ENCODE measurements around the gene PTPRT. TPM values are rescaled to one million over a fixed set of nuclear protein-coding genes. Genes with fewer than 3 reads are reported as not detected.

Gene PTPRT
- total and polyA plus RNA-seq, 10 of the 15 experiments (the other 5 are each of a cell fraction or from before 2014, with no cell fraction given) = not detected

DNA sequence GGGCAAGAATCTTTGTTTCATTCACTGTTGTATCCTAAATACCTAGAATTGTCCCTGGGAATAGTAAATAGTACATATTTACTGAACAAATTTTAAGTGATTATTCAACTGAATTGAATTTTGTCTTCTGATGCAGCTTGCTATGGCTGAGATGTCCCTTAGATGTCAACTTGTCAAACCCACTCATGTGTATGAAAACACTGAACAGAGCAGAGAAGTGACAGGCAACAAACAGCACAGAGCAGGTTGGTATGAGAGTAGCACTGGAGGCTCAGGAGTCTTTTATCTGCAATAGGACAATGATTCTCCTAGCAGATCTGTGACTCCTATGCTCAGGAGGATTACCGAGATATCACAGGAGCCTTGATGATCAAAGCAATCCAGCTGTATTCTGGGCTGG lies 1031.4 kb downstream of the PTPRT start:
- Histone ChIP-seq H4K20me1 (ENCODE audit: control insufficient read depth, insufficient read depth) (no peaks in the 10 kb centered on the region), H3K27me3 (replicated peaks in 1 of 2; ENCODE audit: control insufficient read depth in 2 of 2, insufficient read depth in 2 of 2, low read length in 1 of 2) (no peaks in the 10 kb centered on the region; a peak in 1 of 4 replicates), H3K4me1 (ENCODE audit: control insufficient read depth, insufficient read depth, low read length) (no peaks in the 10 kb centered on the region), H3K9me3 (replicated peaks; ENCODE audit: control insufficient read depth, insufficient read depth, low read length) (no peaks in the 10 kb centered on the region), H3K36me3 (ENCODE audit: control insufficient read depth in 2 of 2, insufficient read depth in 2 of 2, low read length in 1 of 2) (no peaks in the 10 kb centered on the region), H3K27ac (ENCODE audit: control insufficient read depth, insufficient read depth) (no peak overlapping the region), H3K4me3 (no peak overlapping the region), H2AFZ (ENCODE audit: control insufficient read depth, low read depth, low read length) (no peak overlapping the region), H3K4me2 (ENCODE audit: control insufficient read depth, insufficient read depth) (no peak overlapping the region), H3K9ac (ENCODE audit: control insufficient read depth, insufficient read depth, low read length) (no peak overlapping the region), H3K79me2 (ENCODE audit: control insufficient read depth, insufficient read depth, low read length) (no peaks in the 10 kb centered on the region)
- FAIRE-seq (no peak), DNase-seq (ENCODE audit: low read depth, low spot score) (no peak), ATAC-seq (no peak)
- CTCF ChIA-PET = no interaction called here
- 0% methylated on average over 1 of the region's 1 CpG for WGBS (ENCODE audit: insufficient coverage, insufficient replicate concordance, low lambda C conversion rate, missing lambda C conversion rate)
- in situ Hi-C loops (cut with MboI) (no loop called here), intact Hi-C loops (cut with micrococcal nuclease; ENCODE audit: unreplicated experiment) (no loop called here)
- RAD21 ChIA-PET (ENCODE audit: unreplicated experiment) = no interaction called here
- POLR2A ChIA-PET = no interaction called here
- no TSS peak for BruUV-seq (replicated peaks)
- SMC1A ChIA-PET (ENCODE audit: uncharacterized antibody, unreplicated experiment) = no interaction called here
- TF ChIP-seq, protein P1, sequence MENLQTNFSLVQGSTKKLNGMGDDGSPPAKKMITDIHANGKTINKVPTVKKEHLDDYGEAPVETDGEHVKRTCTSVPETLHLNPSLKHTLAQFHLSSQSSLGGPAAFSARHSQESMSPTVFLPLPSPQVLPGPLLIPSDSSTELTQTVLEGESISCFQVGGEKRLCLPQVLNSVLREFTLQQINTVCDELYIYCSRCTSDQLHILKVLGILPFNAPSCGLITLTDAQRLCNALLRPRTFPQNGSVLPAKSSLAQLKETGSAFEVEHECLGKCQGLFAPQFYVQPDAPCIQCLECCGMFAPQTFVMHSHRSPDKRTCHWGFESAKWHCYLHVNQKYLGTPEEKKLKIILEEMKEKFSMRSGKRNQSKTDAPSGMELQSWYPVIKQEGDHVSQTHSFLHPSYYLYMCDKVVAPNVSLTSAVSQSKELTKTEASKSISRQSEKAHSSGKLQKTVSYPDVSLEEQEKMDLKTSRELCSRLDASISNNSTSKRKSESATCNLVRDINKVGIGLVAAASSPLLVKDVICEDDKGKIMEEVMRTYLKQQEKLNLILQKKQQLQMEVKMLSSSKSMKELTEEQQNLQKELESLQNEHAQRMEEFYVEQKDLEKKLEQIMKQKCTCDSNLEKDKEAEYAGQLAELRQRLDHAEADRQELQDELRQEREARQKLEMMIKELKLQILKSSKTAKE (IDR thresholded peaks at IDR 0.05; ENCODE audit: low read depth, poor library complexity, severe bottlenecking) = no peak
- TF ChIP-seq CBX3 (IDR thresholded peaks at IDR 0.05; ENCODE audit: borderline replicate concordance, low read depth) (no peak), BACH1 (IDR thresholded peaks at IDR 0.05; ENCODE audit: borderline replicate concordance) (no peak), HDAC2 (IDR thresholded peaks at IDR 0.05) (no peak), SREBF1 (IDR thresholded peaks at IDR 0.05; ENCODE audit: low read length) (no peak), IKZF2 (IDR thresholded peaks at IDR 0.05) (no peak), HDAC6 (IDR thresholded peaks at IDR 0.05; ENCODE audit: unreplicated experiment) (no peak), ATF7 (IDR thresholded peaks at IDR 0.05; ENCODE audit: low read depth) (no peak), CBFB (IDR thresholded peaks at IDR 0.05; ENCODE audit: low read depth) (no peak), RFX5 (IDR thresholded peaks at IDR 0.05; ENCODE audit: low read depth, low read length) (no peak), IKZF1 (conservative IDR thresholded peaks at IDR 0.05) (no peak), POLR2A (IDR thresholded peaks at IDR 0.05; ENCODE audit: low read depth, low read length) (no peak), ZNF274 (IDR thresholded peaks at IDR 0.05; ENCODE audit: insufficient read depth, insufficient read length) (no peak), MYC (IDR thresholded peaks at IDR 0.05; ENCODE audit: insufficient read depth, insufficient read length, insufficient replicate concordance, low read length, severe bottlenecking) (no peak)
- TF ChIP-seq, protein P2, sequence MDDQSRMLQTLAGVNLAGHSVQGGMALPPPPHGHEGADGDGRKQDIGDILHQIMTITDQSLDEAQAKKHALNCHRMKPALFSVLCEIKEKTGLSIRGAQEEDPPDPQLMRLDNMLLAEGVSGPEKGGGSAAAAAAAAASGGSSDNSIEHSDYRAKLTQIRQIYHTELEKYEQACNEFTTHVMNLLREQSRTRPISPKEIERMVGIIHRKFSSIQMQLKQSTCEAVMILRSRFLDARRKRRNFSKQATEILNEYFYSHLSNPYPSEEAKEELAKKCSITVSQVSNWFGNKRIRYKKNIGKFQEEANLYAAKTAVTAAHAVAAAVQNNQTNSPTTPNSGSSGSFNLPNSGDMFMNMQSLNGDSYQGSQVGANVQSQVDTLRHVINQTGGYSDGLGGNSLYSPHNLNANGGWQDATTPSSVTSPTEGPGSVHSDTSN (IDR thresholded peaks at IDR 0.05; ENCODE audit: insufficient replicate concordance, low read depth, low read length) = no peak
- TF ChIP-seq, protein P3, sequence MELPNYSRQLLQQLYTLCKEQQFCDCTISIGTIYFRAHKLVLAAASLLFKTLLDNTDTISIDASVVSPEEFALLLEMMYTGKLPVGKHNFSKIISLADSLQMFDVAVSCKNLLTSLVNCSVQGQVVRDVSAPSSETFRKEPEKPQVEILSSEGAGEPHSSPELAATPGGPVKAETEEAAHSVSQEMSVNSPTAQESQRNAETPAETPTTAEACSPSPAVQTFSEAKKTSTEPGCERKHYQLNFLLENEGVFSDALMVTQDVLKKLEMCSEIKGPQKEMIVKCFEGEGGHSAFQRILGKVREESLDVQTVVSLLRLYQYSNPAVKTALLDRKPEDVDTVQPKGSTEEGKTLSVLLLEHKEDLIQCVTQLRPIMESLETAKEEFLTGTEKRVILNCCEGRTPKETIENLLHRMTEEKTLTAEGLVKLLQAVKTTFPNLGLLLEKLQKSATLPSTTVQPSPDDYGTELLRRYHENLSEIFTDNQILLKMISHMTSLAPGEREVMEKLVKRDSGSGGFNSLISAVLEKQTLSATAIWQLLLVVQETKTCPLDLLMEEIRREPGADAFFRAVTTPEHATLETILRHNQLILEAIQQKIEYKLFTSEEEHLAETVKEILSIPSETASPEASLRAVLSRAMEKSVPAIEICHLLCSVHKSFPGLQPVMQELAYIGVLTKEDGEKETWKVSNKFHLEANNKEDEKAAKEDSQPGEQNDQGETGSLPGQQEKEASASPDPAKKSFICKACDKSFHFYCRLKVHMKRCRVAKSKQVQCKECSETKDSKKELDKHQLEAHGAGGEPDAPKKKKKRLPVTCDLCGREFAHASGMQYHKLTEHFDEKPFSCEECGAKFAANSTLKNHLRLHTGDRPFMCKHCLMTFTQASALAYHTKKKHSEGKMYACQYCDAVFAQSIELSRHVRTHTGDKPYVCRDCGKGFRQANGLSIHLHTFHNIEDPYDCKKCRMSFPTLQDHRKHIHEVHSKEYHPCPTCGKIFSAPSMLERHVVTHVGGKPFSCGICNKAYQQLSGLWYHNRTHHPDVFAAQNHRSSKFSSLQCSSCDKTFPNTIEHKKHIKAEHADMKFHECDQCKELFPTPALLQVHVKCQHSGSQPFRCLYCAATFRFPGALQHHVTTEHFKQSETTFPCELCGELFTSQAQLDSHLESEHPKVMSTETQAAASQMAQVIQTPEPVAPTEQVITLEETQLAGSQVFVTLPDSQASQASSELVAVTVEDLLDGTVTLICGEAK (IDR thresholded peaks at IDR 0.05; ENCODE audit: borderline replicate concordance) = no peak
- TF ChIP-seq, protein P4, sequence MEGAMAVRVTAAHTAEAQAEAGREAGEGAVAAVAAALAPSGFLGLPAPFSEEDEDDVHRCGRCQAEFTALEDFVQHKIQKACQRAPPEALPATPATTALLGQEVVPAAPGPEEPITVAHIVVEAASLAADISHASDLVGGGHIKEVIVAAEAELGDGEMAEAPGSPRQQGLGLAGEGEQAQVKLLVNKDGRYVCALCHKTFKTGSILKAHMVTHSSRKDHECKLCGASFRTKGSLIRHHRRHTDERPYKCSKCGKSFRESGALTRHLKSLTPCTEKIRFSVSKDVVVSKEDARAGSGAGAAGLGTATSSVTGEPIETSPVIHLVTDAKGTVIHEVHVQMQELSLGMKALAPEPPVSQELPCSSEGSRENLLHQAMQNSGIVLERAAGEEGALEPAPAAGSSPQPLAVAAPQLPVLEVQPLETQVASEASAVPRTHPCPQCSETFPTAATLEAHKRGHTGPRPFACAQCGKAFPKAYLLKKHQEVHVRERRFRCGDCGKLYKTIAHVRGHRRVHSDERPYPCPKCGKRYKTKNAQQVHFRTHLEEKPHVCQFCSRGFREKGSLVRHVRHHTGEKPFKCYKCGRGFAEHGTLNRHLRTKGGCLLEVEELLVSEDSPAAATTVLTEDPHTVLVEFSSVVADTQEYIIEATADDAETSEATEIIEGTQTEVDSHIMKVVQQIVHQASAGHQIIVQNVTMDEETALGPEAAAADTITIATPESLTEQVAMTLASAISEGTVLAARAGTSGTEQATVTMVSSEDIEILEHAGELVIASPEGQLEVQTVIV (IDR thresholded peaks at IDR 0.05; ENCODE audit: borderline replicate concordance, partially characterized antibody) = no peak
